NCI-H774 (cell line): ENCODE results near the gene KRTAP7-1.

Experiments
- DNase-seq: peaks from one replicate; lab custom pipeline; 2025; lab: John Stamatoyannopoulos, UW

The KRTAP7-1 gene

GRCh38 chr21:30829659-30830058 is at the start of gene KRTAP7-1:
KRTAP7-1 (minus strand) TSS chr21:30829759; CDS start chr21:30829698, 61 bp downstream.
- no peak for DNase-seq

DNA sequence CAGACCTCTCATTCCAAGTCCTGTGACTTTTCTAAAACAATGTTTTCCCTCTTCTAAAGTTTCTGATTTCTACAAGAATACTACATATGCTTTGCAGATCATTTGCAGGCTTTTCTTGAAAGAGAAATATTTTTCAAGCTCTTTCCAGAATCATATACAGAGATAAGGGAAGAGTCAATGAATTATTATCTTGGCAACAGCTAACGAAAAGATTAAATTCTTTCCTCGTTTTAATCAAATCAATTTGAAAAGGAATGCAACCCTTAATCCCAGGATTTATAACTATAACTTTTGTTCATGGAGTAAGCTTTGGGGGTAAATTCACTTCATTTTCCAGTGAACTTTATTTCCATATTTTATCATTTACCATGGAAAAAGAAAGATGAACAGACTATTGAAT is 45.0 kb upstream of the KRTAP7-1 start:
- DNase-seq = no peak

- DNase-seq = no peak
Observed at GRCh38 chr21:30847627-30848500, 18.3 kb upstream of the KRTAP7-1 start.

- DNase-seq = no peak
Observed at GRCh38 chr21:30842990-30843389, 13.4 kb upstream of the KRTAP7-1 start.

DNA sequence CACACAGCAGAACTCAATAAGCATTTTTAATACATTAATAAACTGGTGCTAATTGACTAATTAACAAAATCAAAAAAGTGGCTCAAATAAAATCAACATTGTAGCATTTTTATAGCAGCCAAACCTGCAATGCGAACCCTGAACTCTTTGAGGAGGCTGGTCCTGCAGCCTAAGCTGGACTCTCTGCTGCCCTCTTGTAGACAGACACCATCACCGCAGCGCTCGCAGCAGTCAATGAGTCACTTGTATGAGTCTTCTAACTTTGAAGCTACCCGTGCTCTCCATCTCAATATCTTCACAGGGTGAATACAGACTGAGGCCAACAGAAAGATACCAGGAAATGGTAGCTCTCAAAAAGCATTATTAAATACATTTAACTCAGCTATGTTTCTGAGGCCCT is 9.7 kb upstream of the KRTAP7-1 start:
- DNase-seq = no peak

- no peak for DNase-seq
Observed at GRCh38 chr21:30838536-30838935, 9.0 kb upstream of the KRTAP7-1 start.

DNA sequence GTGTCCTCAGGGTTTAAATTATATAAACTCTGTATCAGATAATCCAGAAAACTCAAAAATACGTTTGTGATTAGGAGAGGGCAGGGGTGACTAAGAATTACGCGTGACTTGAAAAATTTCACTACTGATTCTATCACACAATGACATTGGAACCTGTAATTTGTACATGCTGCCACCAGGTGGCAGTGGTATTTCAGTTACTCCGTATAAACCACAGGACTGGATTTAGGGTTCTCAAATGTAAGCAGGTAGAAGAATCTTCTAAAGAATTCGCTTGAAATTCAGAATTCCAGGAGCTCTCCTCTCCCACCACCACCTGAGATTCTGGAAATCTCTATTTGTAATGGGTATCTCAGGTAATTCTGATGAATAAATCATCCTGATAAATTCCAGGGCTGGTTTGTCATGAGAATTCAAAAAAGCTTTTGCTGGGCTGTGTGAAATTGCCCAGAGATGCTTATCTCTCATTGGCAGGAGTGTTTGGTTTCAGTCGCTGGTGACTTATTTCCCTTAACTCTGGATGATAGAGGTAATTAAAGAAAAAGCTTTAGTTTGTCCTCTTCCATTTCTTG is 1.7 kb upstream of the KRTAP7-1 start:
- no peak for DNase-seq

DNA sequence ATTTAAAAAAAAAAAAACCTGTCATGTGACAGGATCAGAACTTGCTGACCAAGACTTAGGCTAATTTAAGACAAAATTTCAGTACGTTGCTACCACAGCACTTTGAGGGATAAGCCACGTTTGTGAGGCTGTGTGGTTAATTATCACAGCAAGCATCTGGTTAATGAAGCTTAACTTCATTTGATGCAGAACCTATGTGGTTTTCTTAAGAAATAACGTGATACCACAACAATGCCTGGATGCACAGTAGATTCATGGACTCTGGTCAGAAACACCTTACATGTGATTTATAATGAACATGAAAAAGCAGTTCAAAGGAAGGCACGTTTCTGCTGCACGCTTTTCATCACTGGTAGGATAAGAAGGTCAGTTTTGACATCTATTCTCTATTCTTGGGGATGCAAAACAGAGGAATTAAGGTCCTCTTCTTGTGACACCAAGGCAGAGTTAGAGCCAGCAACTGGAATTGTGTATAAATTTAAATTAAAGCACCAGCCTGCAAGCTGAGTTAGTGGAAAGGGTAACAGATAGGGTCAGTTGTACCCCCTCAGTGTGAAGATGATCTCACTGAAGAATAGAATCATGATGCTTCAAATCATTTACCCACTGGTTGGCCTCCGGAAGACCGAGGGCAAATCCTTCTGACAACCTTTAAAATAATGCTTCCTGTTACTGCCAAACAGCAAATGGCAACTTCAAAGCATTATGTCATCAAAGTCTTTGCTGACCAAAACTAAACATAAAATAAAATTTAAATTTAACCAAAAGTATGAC is 10.5 kb downstream of the KRTAP7-1 start:
- no peak for DNase-seq

DNA sequence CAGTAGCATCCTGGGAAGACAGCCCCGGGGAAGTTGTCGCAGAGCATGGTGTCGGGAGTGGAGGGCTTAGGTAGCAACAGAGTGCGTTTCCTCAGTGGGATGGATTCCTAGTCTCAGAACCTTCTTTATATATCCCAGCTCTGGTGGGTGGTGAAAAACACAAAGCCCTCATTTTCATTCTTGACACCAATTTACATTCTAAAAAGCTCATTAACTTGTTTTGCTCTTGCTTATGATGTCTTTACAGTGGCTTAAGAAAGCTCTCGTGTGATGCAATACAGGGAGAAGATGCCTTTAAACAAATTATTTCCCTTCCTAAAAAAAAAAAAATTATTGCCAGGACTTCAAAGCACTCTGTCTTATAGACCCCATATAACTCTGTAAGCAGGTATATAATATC is 16.4 kb downstream of the KRTAP7-1 start, which contains the start of gene KRTAP8-1:
Gene KRTAP8-1 (minus strand): TSS at position 101 of the 400 bp plus-strand sequence. CDS start 54 bp downstream, at position 47.
- no peak for DNase-seq

DNA sequence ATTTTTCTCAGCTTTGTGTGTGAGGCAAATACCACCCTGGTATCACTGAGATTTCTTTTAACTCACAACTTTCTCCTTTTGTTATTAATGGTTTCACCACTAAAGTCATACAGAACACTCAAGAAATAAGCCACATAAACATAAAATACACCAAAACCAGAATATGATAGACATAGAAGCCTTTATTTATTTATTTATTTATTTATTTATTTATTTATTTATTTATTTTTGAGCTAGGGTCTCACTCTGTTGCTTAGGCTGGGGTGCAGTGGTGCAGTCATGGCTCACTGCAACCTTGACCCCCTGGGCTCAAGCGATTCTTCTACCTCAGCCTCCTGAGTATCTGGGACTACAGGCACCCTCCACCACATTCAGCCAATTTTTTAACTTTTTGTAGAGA is 29.0 kb downstream of the KRTAP7-1 start:
- no peak for DNase-seq

- DNase-seq = no peak
Observed at GRCh38 chr21:30793581-30794314, 35.8 kb downstream of the KRTAP7-1 start.

- no peak for DNase-seq
Observed at GRCh38 chr21:30779249-30779648, 50.3 kb downstream of the KRTAP7-1 start.
